Activated CD4-positive, alpha-beta T cell treated with anti-CD3 and anti-CD28 coated beads, Interleukin-2, amount 50 U/mL, for 48 hours (primary cell): ENCODE measurements around the gene FANCD2OS.
"Not testable (repeated sequence)": the region's sequence is repeated elsewhere in the genome, so short reads cannot be mapped to it uniquely, and the experiment has no call there.

ENCODE experiments used
- DNase-seq, 2 experiments: peaks; one replicate each; pipeline ENCODE4 v3.0.0-alpha.2; 2020

Gene FANCD2OS

DNA sequence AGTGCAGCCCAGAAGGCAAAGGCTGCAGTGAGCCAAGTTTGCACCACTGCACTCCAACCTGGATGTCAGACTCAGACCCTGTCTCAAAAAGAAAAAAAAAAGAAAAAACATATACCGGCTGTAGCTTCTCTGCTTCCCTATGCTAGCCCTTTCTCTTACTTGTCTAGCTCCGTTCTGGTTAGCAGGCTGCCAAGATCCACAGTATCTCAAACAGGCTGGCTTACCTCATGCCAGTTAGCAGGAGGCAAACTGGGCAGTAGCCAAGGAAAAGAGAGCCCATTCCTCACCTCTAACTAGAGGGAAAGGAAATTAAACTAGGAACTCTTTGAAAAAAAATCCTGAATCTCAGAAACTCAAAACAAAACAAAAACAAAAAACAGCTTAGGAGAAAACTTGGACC lies 16.7 kb downstream of the FANCD2OS start:
- DNase-seq, result not testable (repeated sequence)

DNA sequence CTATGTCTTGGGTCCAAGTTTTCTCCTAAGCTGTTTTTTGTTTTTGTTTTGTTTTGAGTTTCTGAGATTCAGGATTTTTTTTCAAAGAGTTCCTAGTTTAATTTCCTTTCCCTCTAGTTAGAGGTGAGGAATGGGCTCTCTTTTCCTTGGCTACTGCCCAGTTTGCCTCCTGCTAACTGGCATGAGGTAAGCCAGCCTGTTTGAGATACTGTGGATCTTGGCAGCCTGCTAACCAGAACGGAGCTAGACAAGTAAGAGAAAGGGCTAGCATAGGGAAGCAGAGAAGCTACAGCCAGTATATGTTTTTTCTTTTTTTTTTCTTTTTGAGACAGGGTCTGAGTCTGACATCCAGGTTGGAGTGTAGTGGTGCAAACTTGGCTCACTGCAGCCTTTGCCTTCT lies 17.3 kb downstream of the FANCD2OS start:
- not testable (repeated sequence) for DNase-seq

DNA sequence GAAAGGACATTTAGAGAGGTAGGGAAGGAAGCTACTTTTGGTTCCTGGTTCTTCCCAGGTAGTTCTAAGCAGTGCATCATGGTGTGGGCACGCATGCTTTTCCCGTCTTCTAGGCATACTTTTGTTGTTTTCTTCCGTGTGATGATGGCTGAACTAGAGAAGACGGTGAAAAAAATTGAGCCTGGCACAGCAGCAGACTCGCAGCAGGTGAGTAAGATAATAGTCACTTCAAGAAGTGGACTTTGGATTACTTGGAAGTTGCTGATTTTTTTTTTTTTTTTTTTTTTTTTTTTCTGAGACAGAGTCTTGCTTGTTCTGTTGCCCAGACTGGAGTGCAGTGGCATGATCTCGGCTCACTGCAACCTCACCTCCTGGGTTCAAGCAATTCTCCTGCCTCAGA lies 17.9 kb downstream of the FANCD2OS start:
- no peak for DNase-seq

DNA sequence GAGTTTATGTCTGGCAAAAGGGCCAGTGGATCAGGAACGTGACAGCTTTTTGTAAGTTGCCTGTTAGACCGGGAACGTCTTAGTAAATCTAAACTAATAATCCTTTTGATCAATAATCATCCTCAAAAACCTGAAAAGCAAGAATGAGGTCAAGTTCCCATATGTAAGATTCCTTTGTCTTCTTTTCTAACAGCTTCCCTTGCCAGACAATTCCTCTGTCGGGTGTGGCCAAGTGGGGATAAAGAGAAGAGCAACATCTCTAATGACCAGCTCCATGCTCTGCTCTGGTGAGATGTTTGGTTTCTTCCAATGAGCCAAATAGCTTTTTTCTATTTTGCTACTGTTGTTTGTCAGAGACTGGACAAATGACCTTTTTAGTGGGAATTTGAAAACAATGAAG lies 19.8 kb downstream of the FANCD2OS start:
- no peak for DNase-seq

DNA sequence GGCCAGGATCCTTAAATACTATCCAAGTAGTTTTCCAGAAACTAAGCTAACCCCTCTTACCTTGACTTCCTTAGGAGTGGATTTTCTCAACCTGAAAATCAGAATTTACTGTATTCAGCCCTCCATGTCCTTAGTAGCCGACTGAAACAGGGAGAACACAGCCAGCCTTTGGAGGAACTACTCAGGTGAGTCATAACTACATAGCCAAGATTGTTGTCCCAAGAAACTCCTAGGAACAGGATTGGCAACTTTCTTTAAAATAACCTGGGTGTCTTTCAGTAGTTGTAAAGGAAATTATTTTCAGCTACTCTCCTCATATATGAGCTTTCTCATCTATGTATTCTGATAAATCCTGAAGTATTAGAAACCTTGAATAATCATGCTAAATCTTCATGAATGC lies 22.3 kb downstream of the FANCD2OS start:
- DNase-seq, result no peak

DNA sequence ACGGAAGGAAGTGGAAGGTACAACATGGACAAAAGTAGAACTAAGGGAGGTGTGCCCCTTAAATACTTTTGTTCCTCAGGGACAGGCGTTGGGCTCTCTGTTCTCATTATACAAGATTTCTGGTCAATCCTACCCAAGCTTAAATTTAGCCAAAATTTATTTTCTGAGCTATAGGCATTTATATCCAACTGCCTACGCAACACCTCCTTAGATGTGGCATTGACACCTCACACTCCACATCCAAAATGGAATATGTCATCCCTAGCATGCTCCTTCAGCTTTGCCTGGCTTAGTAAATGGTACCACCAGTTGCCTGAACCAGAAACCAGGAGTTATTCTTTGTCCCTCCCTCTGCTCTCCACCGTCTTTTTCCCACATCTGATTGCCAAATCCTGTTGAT lies 26.2 kb downstream of the FANCD2OS start:
- DNase-seq, result no peak

DNA sequence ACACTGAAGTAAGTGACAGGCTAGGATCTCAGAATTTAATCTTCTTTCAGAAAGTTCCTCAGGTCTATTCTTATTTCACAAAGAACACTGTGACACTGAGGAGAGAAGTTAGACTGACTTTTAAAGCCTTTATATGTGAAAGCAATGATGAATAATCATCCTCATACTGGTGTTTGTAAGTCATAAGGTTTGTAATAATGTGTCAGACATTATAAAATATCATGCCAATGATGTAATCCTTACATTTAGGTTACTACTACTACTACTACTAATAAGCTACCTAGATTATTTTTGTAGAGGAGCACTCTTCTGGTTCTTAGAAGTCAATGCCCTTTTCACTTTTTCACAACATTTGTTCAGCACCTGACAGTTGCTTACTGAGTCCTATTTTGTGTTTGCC lies 33.4 kb downstream of the FANCD2OS start:
- no peak for DNase-seq

DNA sequence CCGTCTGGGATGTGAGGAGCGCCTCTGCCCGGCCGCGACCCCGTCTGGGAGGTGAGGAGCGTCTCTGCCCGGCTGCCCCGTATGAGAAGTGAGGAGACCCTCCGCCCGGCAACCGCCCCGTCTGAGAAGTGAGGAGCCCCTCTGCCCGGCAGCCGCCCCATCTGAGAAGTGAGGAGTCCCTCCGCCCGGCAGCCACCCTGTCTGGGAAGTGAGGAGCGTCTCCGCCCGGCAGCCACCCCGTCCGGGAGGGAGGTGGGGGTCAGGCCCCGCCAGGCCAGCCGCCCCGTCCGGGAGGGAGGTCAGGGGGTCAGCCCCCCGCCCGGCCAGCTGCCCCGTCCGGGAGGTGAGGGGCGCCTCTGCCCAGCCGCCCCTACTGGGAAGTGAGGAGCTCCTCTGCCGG lies 38.0 kb downstream of the FANCD2OS start:
- not testable (repeated sequence) for DNase-seq

DNA sequence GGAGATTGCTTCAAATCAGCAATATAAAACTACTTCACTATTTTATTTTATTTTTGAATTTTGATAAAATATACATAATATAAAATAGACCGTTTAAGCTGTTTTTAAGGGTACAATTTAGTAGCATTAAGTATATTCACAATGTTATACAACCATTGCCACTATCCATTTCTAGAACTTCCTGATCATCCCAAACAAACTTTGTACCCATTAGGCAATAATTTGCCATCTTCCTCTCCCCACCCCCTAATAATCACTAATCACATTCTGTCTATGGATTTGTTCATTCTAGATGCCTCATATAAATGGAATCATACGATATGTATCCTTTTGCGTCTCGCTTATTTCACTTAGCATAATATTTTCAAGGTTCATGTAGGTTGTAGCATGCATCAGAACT lies 53.0 kb downstream of the FANCD2OS start:
- no peak for DNase-seq
